CD14-positive monocyte (primary cell): ENCODE data around the gene FGD4. TPM values are rescaled to one million over a fixed set of nuclear protein-coding genes. Genes with fewer than 3 reads are reported as not detected.

Experiments
- DNase-seq, 3 donors: peaks; one replicate each; pipeline ENCODE4 v3.0.0-alpha.2; 2011 to 2022
- H2AFZ ChIP-seq: 2 replicates; pipeline ENCODE4 v1.6.0; 2012; ENCODE audit warnings: mild to moderate bottlenecking, low read depth, low read length, inconsistent platforms; ENCODE audit not compliant: insufficient read depth, poor library complexity, severe bottlenecking
- H3K27ac ChIP-seq, 2 donors: 1 replicate in 1 of 2; 2 replicates in 1 of 2; pipeline ENCODE4 v1.5.1; 2012 to 2013; ENCODE audit warnings: low read length in 2 of 2, control low read depth in 1 of 2, inconsistent platforms in 1 of 2, low read depth in 1 of 2, mild to moderate bottlenecking in 1 of 2
- H3K27me3 ChIP-seq, 2 donors: one replicate each; pipeline versions ENCODE4 v1.6.0 to v1.6.1; 2011 to 2013; ENCODE audit warnings: low read length in 2 of 2; ENCODE audit not compliant: control insufficient read depth in 2 of 2, insufficient read depth in 2 of 2
- H3K36me3 ChIP-seq, 2 donors: replicated peaks in 1 of 2; 1 replicate in 1 of 2; 2 replicates in 1 of 2; pipeline versions ENCODE4 v1.5.1 to v1.6.1; 2012 to 2013; ENCODE audit warnings: low read length in 2 of 2, control low read depth in 1 of 2, inconsistent platforms in 1 of 2, mild to moderate bottlenecking in 1 of 2; ENCODE audit not compliant: insufficient read depth in 2 of 2, control insufficient read depth in 1 of 2
- H3K4me1 ChIP-seq, 2 donors: 1 replicate in 1 of 2; 2 replicates in 1 of 2; pipeline versions ENCODE4 v1.5.1 to v1.6.1; 2012 to 2013; ENCODE audit warnings: low read length in 2 of 2, control low read depth in 1 of 2, inconsistent platforms in 1 of 2, mild to moderate bottlenecking in 1 of 2, moderate library complexity in 1 of 2; ENCODE audit not compliant: insufficient read depth in 2 of 2, control insufficient read depth in 1 of 2
- H3K4me2 ChIP-seq: replicated peaks from 2 replicates; pipeline ENCODE3; 2012; ENCODE audit warnings: low read length, moderate library complexity, mild to moderate bottlenecking; ENCODE audit not compliant: poor library complexity, severe bottlenecking; ENCODE audit errors: extremely low read depth
- H3K4me3 ChIP-seq, 3 experiments: fragments of 200-600 bp in 1 of 3; sonication (generic) in 1 of 3; replicated peaks in 1 of 3; 1 replicate in 2 of 3; 2 replicates in 1 of 3; pipeline ENCODE4 v1.5.1; 2011 to 2013; ENCODE audit warnings: low read length in 3 of 3, mild to moderate bottlenecking in 3 of 3, control low read depth in 2 of 3, low read depth in 2 of 3, inconsistent platforms in 1 of 3, moderate library complexity in 1 of 3
- H3K79me2 ChIP-seq: 2 replicates; pipeline ENCODE4 v1.6.0; 2012; ENCODE audit warnings: mild to moderate bottlenecking, control low read depth, inconsistent platforms, low read length, moderate library complexity; ENCODE audit not compliant: insufficient read depth
- H3K9ac ChIP-seq: 2 replicates; pipeline ENCODE4 v1.6.0; 2017; ENCODE audit warnings: low read length, mild to moderate bottlenecking; ENCODE audit not compliant: insufficient read depth, poor library complexity, severe bottlenecking
- H3K9me3 ChIP-seq, 2 donors: replicated peaks in 1 of 2; 1 replicate in 1 of 2; 2 replicates in 1 of 2; pipeline versions ENCODE4 v1.5.1 to v1.6.1; 2012 to 2013; ENCODE audit warnings: low read length in 2 of 2, control low read depth in 1 of 2; ENCODE audit not compliant: control insufficient read depth in 1 of 2, insufficient read depth in 1 of 2
- H4K20me1 ChIP-seq: 2 replicates; pipeline ENCODE4 v1.6.0; 2012; ENCODE audit warnings: mild to moderate bottlenecking, low read length, control low read depth, moderate library complexity; ENCODE audit not compliant: insufficient read depth
- H3K27ac Mint-ChIP-seq, 7 donors: one replicate each; pipeline ENCODE4 v1.8.0; 2020; ENCODE audit warnings: mild to moderate bottlenecking in 7 of 7, mixed read lengths in 7 of 7, moderate library complexity in 6 of 7, inconsistent platforms in 2 of 7
- H3K27me3 Mint-ChIP-seq, 3 donors: one replicate each; pipeline ENCODE4 v1.8.0; 2021 to 2022; ENCODE audit warnings: low read depth in 3 of 3, mild to moderate bottlenecking in 3 of 3, mixed read lengths in 3 of 3, moderate library complexity in 3 of 3, inconsistent platforms in 1 of 3
- H3K36me3 Mint-ChIP-seq, 2 donors: one replicate each; pipeline ENCODE4 v1.8.0; 2020; ENCODE audit warnings: mixed read lengths in 2 of 2, inconsistent platforms in 1 of 2, mild to moderate bottlenecking in 1 of 2
- H3K4me1 Mint-ChIP-seq: one replicate; pipeline ENCODE4 v1.8.0; 2020; ENCODE audit warnings: mild to moderate bottlenecking, mixed read lengths
- H3K4me3 Mint-ChIP-seq, 2 donors: one replicate each; pipeline ENCODE4 v1.8.0; 2020; ENCODE audit warnings: mild to moderate bottlenecking in 2 of 2, mixed read lengths in 2 of 2, moderate library complexity in 1 of 2
- H3K9me3 Mint-ChIP-seq, 7 donors: one replicate each; pipeline ENCODE4 v1.8.0; 2020 to 2022; ENCODE audit warnings: mixed read lengths in 7 of 7, mild to moderate bottlenecking in 6 of 7, moderate library complexity in 6 of 7, inconsistent platforms in 2 of 7
- WGBS: methylation state at CpG from one replicate; pipeline ENCODE4 v1.1.5; 2013; ENCODE audit warnings: missing lambda C conversion rate; ENCODE audit not compliant: insufficient coverage; 5-methylcytosine and 5-hydroxymethylcytosine counted together
- intact Hi-C, 2 donors: fragments of 100-400 bp; cut with micrococcal nuclease; formaldehyde crosslinking; loops; one replicate each; pipeline versions ENCODE4 v1.15.0 to v1.15.1; 2023
- polyA plus RNA-seq, 3 donors: library from polyadenylated mRNA; depleted of rRNA in 1 of 3; unstranded in 2 of 3; stranded (reverse) in 1 of 3; fragments of 300-500 nt in 2 of 3; fragments of >200 nt in 1 of 3; fragmentation: Illumina TruSeq in 2 of 3; gene quantifications; 1 replicate in 2 of 3; 2 replicates in 1 of 3; pipeline ENCODE4 v1.2.3, GENCODE V29; 2012 to 2021
- TF ChIP-seq, protein P1 (sequence below): fragments of 200-600 bp; IDR thresholded peaks from one replicate; pipeline ENCODE4 v1.8.0; 2022; ENCODE audit warnings: antibody characterized with exemption, mild to moderate bottlenecking

Gene FGD4
- polyA plus RNA-seq, 3 donors, result 5.3 to 34.4 (median 6.0) TPM

DNA sequence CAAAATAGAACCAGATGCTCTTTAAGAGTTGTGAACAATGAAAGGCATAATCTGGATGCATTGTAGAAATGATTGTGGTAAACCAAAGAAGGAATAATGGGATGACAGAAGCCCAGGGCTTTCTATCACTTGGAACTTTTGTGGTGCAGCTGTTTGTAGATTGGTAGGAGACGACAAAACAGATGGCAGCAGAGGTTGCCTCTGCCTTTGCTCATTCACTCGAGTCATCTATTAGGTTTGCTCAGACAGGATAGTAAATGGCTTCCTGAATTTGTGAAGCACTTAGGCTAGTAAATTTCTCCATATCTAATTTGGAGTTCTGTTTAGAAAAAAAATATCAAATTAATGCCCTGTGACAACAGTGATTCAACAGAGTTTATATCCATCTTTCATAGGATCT, 78.4 kb downstream of the FGD4 start:
- no peak overlapping the region for H3K4me3 Mint-ChIP-seq
- 80% methylated on average over 1 of the region's 2 CpGs for WGBS

GRCh38 chr12:32478166-32478565, 78.8 kb downstream of the FGD4 start:
- Histone ChIP-seq H3K4me3 (no peak overlapping the region), H4K20me1 (no peaks in the 10 kb centered on the region), H3K4me1 (peaks cover 70 to 71% of the 10 kb centered on the region in 2 donors), H2AFZ (no peak overlapping the region), H3K9me3 (no peaks in the 10 kb centered on the region), H3K27ac (no peak overlapping the region), H3K79me2 (peaks cover 14% of the 10 kb centered on the region), H3K27me3 (no peaks in the 10 kb centered on the region), H3K4me2 (no peak overlapping the region), H3K36me3 (no peaks in the 10 kb centered on the region), H3K9ac (no peak overlapping the region)
- WGBS, result 97% methylated on average over 5 of the region's 7 CpGs
- peaks cover 56% of the 10 kb centered on the region for H3K4me1 Mint-ChIP-seq
- peaks cover 4 to 5% of the 10 kb centered on the region in 2 donors for H3K36me3 Mint-ChIP-seq
- peak overlapping the region in 4 of 7 donors; percentile 15 to 69 (median 62) for H3K27ac Mint-ChIP-seq
- H3K9me3 Mint-ChIP-seq, result peaks cover 0 to 5% (median 0%) of the 10 kb centered on the region in 7 donors
- TF ChIP-seq, protein P1, sequence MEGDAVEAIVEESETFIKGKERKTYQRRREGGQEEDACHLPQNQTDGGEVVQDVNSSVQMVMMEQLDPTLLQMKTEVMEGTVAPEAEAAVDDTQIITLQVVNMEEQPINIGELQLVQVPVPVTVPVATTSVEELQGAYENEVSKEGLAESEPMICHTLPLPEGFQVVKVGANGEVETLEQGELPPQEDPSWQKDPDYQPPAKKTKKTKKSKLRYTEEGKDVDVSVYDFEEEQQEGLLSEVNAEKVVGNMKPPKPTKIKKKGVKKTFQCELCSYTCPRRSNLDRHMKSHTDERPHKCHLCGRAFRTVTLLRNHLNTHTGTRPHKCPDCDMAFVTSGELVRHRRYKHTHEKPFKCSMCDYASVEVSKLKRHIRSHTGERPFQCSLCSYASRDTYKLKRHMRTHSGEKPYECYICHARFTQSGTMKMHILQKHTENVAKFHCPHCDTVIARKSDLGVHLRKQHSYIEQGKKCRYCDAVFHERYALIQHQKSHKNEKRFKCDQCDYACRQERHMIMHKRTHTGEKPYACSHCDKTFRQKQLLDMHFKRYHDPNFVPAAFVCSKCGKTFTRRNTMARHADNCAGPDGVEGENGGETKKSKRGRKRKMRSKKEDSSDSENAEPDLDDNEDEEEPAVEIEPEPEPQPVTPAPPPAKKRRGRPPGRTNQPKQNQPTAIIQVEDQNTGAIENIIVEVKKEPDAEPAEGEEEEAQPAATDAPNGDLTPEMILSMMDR, result no peak
- DNase-seq, result no peak
- intact Hi-C loops, result no loop called here
- H3K4me3 Mint-ChIP-seq, result no peak overlapping the region
- H3K27me3 Mint-ChIP-seq, result peaks cover 0 to 4% (median 0%) of the 10 kb centered on the region in 3 donors

More for the DNA sequence above, 78.4 kb downstream of the FGD4 start:
- Histone ChIP-seq H3K9ac (no peak overlapping the region), H3K27ac (peak overlapping the region in 1 of 2 donors; percentile 36), H3K4me3 (no peak overlapping the region), H3K27me3 (no peaks in the 10 kb centered on the region), H4K20me1 (no peaks in the 10 kb centered on the region), H3K36me3 (no peaks in the 10 kb centered on the region), H3K79me2 (peaks cover 14% of the 10 kb centered on the region), H2AFZ (no peak overlapping the region), H3K9me3 (no peaks in the 10 kb centered on the region), H3K4me1 (peaks cover 66% of the 10 kb centered on the region in 2 donors), H3K4me2 (no peak overlapping the region)
- TF ChIP-seq, protein P1, result no peak
- no peak for DNase-seq
- Mint-ChIP-seq H3K4me1 (peaks cover 52% of the 10 kb centered on the region), H3K27me3 (peaks cover 0 to 4% (median 0%) of the 10 kb centered on the region in 3 donors), H3K27ac (peak overlapping the region in 2 of 7 donors; percentile 15 to 20), H3K9me3 (peaks cover 0 to 5% (median 0%) of the 10 kb centered on the region in 7 donors), H3K36me3 (peaks cover 4 to 5% of the 10 kb centered on the region in 2 donors)
- intact Hi-C loops, result no loop called here
